H1 (cell line): ENCODE results near the gene ZNF77. TPM values are rescaled to one million over a fixed set of nuclear protein-coding genes. Genes with fewer than 3 reads are reported as not detected.
"Not testable (repeated sequence)": the region's sequence is repeated elsewhere in the genome, so short reads cannot be mapped to it uniquely, and the experiment has no call there.

ENCODE experiments used
- CTCF ChIA-PET: fragments of 300-600 bp; sonication (Branson Sonifier 250); formaldehyde crosslinking; loops from one replicate; lab custom pipeline; 2021; ENCODE audit not compliant: partially characterized antibody; lab: Charles Lee
- POLR2A ChIA-PET: fragments of 300-600 bp; sonication (Branson Sonifier 250); formaldehyde crosslinking; loops from one replicate; lab custom pipeline; 2021; ENCODE audit warnings: inconsistent platforms; ENCODE audit not compliant: partially characterized antibody; lab: Charles Lee
- DNase-seq, 2 experiments: peaks; one replicate each; pipeline versions ENCODE4 v3.0.0 to v3.0.0-alpha.2; 2010 to 2022; ENCODE audit warnings: low spot score in 2 of 2, low read depth in 1 of 2, mixed read lengths in 1 of 2
- FAIRE-seq: peaks from 2 replicates; lab custom pipeline; 2011; peaks lifted over from hg19 to GRCh38; lab: Jason Lieb, UNC
- H2AFZ ChIP-seq: 2 replicates; pipeline ENCODE4 v1.8.1; 2012; ENCODE audit warnings: low read length, inconsistent platforms
- H2AK5ac ChIP-seq: 2 replicates; pipeline ENCODE4 v1.6.1; 2013; ENCODE audit warnings: low read depth, low read length
- H2BK120ac ChIP-seq: replicated peaks from 2 replicates; pipeline ENCODE3; 2013; ENCODE audit warnings: low read depth, low read length, inconsistent platforms
- H2BK12ac ChIP-seq: 2 replicates; pipeline ENCODE4 v1.6.1; 2013; ENCODE audit warnings: low read depth, low read length
- H2BK15ac ChIP-seq: 2 replicates; pipeline ENCODE4 v1.6.1; 2013; ENCODE audit warnings: low read length
- H2BK20ac ChIP-seq: 2 replicates; pipeline ENCODE4 v1.6.1; 2013; ENCODE audit warnings: low read length
- H2BK5ac ChIP-seq: 2 replicates; pipeline ENCODE4 v1.6.1; 2013; ENCODE audit warnings: low read depth, low read length
- H3K14ac ChIP-seq: 2 replicates; pipeline ENCODE4 v1.6.1; 2013; ENCODE audit warnings: inconsistent platforms; ENCODE audit not compliant: insufficient read length
- H3K18ac ChIP-seq: 2 replicates; pipeline ENCODE4 v1.6.1; 2013; ENCODE audit warnings: low read length; ENCODE audit errors: extremely low read depth
- H3K23ac ChIP-seq: 2 replicates; pipeline ENCODE4 v1.6.1; 2013; ENCODE audit warnings: inconsistent platforms; ENCODE audit not compliant: insufficient read length
- H3K23me2 ChIP-seq: 2 replicates; pipeline ENCODE4 v1.6.1; 2013; ENCODE audit warnings: low read depth, low read length
- H3K27ac ChIP-seq: 2 replicates; pipeline ENCODE4 v1.6.1; 2011; ENCODE audit warnings: low read depth, low read length, inconsistent platforms
- H3K27me3 ChIP-seq, 4 experiments: replicated peaks in 1 of 4; 1 replicate in 1 of 4; 2 replicates in 3 of 4; pipeline versions ENCODE4 v1.6.1 to v1.8.1; 2011 to 2013; ENCODE audit warnings: low read length in 3 of 4, mild to moderate bottlenecking in 3 of 4, inconsistent platforms in 2 of 4, mixed read lengths in 2 of 4, moderate library complexity in 1 of 4; ENCODE audit not compliant: control insufficient read depth in 3 of 4, insufficient read depth in 3 of 4; ENCODE audit errors: extremely low read depth in 1 of 4
- H3K36me3 ChIP-seq, 4 experiments: 2 replicates each; pipeline versions ENCODE4 v1.6.1 to v1.8.1; 2011 to 2013; ENCODE audit warnings: mild to moderate bottlenecking in 4 of 4, low read length in 3 of 4, moderate library complexity in 2 of 4, control low read depth in 1 of 4, inconsistent platforms in 1 of 4; ENCODE audit not compliant: insufficient read depth in 4 of 4, control insufficient read depth in 2 of 4
- H3K4ac ChIP-seq: replicated peaks from 2 replicates; pipeline ENCODE3; 2013; ENCODE audit warnings: low read length, low read depth, mixed read lengths, inconsistent platforms; ENCODE audit not compliant: insufficient read length
- H3K4me1 ChIP-seq, 4 experiments: replicated peaks in 1 of 4; 1 replicate in 1 of 4; 2 replicates in 3 of 4; pipeline versions ENCODE4 v1.6.1 to v1.8.1; 2011 to 2013; ENCODE audit warnings: low read length in 3 of 4, inconsistent platforms in 2 of 4, mixed read lengths in 1 of 4; ENCODE audit not compliant: insufficient read depth in 4 of 4, control insufficient read depth in 3 of 4
- H3K4me2 ChIP-seq, 2 experiments: 2 replicates each; pipeline versions ENCODE4 v1.6.1 to v1.8.1; 2011 to 2013; ENCODE audit warnings: low read depth in 2 of 2, low read length in 2 of 2, control low read depth in 1 of 2, inconsistent platforms in 1 of 2, mild to moderate bottlenecking in 1 of 2; ENCODE audit not compliant: insufficient read depth in 1 of 2
- H3K4me3 ChIP-seq, 4 experiments: fragments of 200-600, 300-600 bp in 1 of 4; sonication (generic), shearing (Covaris generic), sonication (Bioruptor Twin) in 1 of 4; 2 replicates each; pipeline versions ENCODE4 v1.5.1 to v1.8.1; 2011 to 2016; ENCODE audit warnings: low read length in 4 of 4, low read depth in 3 of 4, control low read depth in 2 of 4, inconsistent platforms in 2 of 4, mild to moderate bottlenecking in 2 of 4, mixed read lengths in 1 of 4, moderate library complexity in 1 of 4; ENCODE audit not compliant: insufficient read depth in 2 of 4; ENCODE audit errors: extremely low read depth in 1 of 4
- H3K56ac ChIP-seq: replicated peaks from 2 replicates; pipeline ENCODE3; 2013; ENCODE audit warnings: low read depth, mild to moderate bottlenecking, mixed read lengths, low read length, inconsistent platforms; ENCODE audit not compliant: insufficient read length
- H3K79me1 ChIP-seq: 2 replicates; pipeline ENCODE4 v1.6.1; 2013; ENCODE audit warnings: low read depth, low read length, control low read depth
- H3K79me2 ChIP-seq, 2 experiments: 2 replicates each; pipeline versions ENCODE4 v1.6.1 to v1.8.1; 2012 to 2013; ENCODE audit warnings: low read length in 2 of 2, mild to moderate bottlenecking in 2 of 2, inconsistent platforms in 1 of 2; ENCODE audit not compliant: insufficient read depth in 2 of 2, control insufficient read depth in 1 of 2
- H3K9ac ChIP-seq, 4 experiments: replicated peaks in 1 of 4; 1 replicate in 1 of 4; 2 replicates in 3 of 4; pipeline versions ENCODE4 v1.6.1 to v1.8.1; 2011 to 2013; ENCODE audit warnings: low read depth in 3 of 4, low read length in 3 of 4, control low read depth in 2 of 4, mild to moderate bottlenecking in 2 of 4, moderate library complexity in 2 of 4, inconsistent platforms in 1 of 4; ENCODE audit errors: extremely low read depth in 1 of 4
- H3K9me3 ChIP-seq, 2 experiments: 2 replicates each; pipeline versions ENCODE4 v1.6.1 to v1.8.1; 2012 to 2013; ENCODE audit warnings: mild to moderate bottlenecking in 2 of 2, moderate library complexity in 2 of 2, control low read depth in 1 of 2, inconsistent platforms in 1 of 2, low read depth in 1 of 2, low read length in 1 of 2, mixed read lengths in 1 of 2; ENCODE audit not compliant: insufficient read depth in 2 of 2
- H4K20me1 ChIP-seq, 2 experiments: replicated peaks in 1 of 2; 2 replicates each; pipeline versions ENCODE3 to v1.8.1; 2011 to 2013; ENCODE audit warnings: inconsistent platforms in 2 of 2, low read length in 2 of 2, mild to moderate bottlenecking in 1 of 2; ENCODE audit not compliant: insufficient read depth in 2 of 2, control insufficient read depth in 1 of 2
- H4K5ac ChIP-seq: 2 replicates; pipeline ENCODE4 v1.6.1; 2013; ENCODE audit warnings: low read length, low read depth, mixed read lengths, inconsistent platforms; ENCODE audit not compliant: insufficient read length
- H4K8ac ChIP-seq: 2 replicates; pipeline ENCODE4 v1.8.0; 2013; ENCODE audit warnings: mild to moderate bottlenecking, moderate library complexity, low read length, inconsistent platforms; ENCODE audit not compliant: insufficient read depth; ENCODE audit errors: extremely low read depth
- H4K91ac ChIP-seq: replicated peaks from 2 replicates; pipeline ENCODE3; 2013; ENCODE audit warnings: low read length, mixed read lengths, inconsistent platforms; ENCODE audit not compliant: insufficient read length
- EP300 ChIP-seq, 2 experiments: IDR thresholded peaks; 1 replicate in 1 of 2; 2 replicates in 1 of 2; pipeline ENCODE4 v1.6.1; 2011 to 2012; ENCODE audit warnings: low read depth in 2 of 2, low read length in 2 of 2, mild to moderate bottlenecking in 2 of 2, borderline replicate concordance in 1 of 2, inconsistent platforms in 1 of 2, moderate library complexity in 1 of 2
- HDAC6 ChIP-seq: IDR thresholded peaks from one replicate; pipeline ENCODE4 v1.7.1; 2012; ENCODE audit warnings: low read depth, mild to moderate bottlenecking, inconsistent platforms, low read length, moderate library complexity
- WGBS, 2 experiments: shearing (Covaris generic) in 1 of 2; methylation state at CpG; one replicate each; pipeline versions ENCODE4 v1.1.6 to v1.1.7; 2013 to 2015; ENCODE audit warnings: low lambda C conversion rate in 2 of 2, mixed read lengths in 2 of 2, inconsistent platforms in 1 of 2, low coverage in 1 of 2, missing lambda C conversion rate in 1 of 2; ENCODE audit not compliant: insufficient replicate concordance in 2 of 2, insufficient coverage in 1 of 2, insufficient read length in 1 of 2; ENCODE audit errors: extremely low coverage in 1 of 2, missing lambda C conversion rate in 1 of 2; 5-methylcytosine and 5-hydroxymethylcytosine counted together
- polyA plus RNA-seq, 7 experiments: library from polyadenylated mRNA; depleted of rRNA in 3 of 7; stranded (reverse) in 5 of 7; unstranded in 2 of 7; fragments of >200 nt in 5 of 7; fragments of 200-250 nt in 2 of 7; gene quantifications; 1 replicate in 5 of 7; 2 replicates in 1 of 7; 4 replicates in 1 of 7; pipeline versions ENCODE4 v1.2.1 to v1.2.3, GENCODE V29; 2011 to 2013; ENCODE audit warnings: missing spikeins in 2 of 7, mixed read lengths in 2 of 7
- total RNA-seq: library from RNA; stranded (reverse); fragmentation: NEBNext Ultra II Directional; extraction: Animal tissue kit (Norgen Biotek cat#: 25700); gene quantifications from 2 replicates; pipeline ENCODE4 v1.2.1, GENCODE V29; 2021

The ZNF77 gene
- total and polyA plus RNA-seq, 2 of the 8 experiments (the other 6 are each of a cell fraction or from before 2014, with no cell fraction given) = 2.9 to 4.7 TPM

GRCh38 chr19:2992958-2993357 lies 48.2 kb upstream of the ZNF77 start (continued):
- no peak for TF ChIP-seq EP300 (IDR thresholded peaks at IDR 0.05; ENCODE audit: borderline replicate concordance in 1 of 2, low read depth in 2 of 2, low read length in 2 of 2)
- TF ChIP-seq HDAC6 = no peak

GRCh38 chr19:2992333-2992732 lies 47.6 kb upstream of the ZNF77 start:
- H2AK5ac ChIP-seq, H3K27ac ChIP-seq, H2BK20ac ChIP-seq, H3K18ac ChIP-seq, H3K79me2 ChIP-seq, FAIRE-seq, H3K56ac ChIP-seq, H2BK15ac ChIP-seq, H3K4me3 ChIP-seq, H3K9ac ChIP-seq, H3K4ac ChIP-seq, H4K91ac ChIP-seq, H3K36me3 ChIP-seq, H3K4me2 ChIP-seq, DNase-seq, H3K23me2 ChIP-seq, H2BK12ac ChIP-seq, H3K14ac ChIP-seq, H3K27me3 ChIP-seq, H4K8ac ChIP-seq, H2BK120ac ChIP-seq, H3K79me1 ChIP-seq, H4K5ac ChIP-seq, H4K20me1 ChIP-seq, H2AFZ ChIP-seq, H2BK5ac ChIP-seq, H3K9me3 ChIP-seq, H3K23ac ChIP-seq: not testable (repeated sequence)
- 95% methylated on average over 11 of the region's 11 CpGs; no CpG with 5 or more reads in 1 of the 2 experiments for WGBS, 2 experiments
- H3K4me1 ChIP-seq = peaks cover 0 to 12% (median 5%) of the 10 kb centered on the region in 4 experiments; a peak in 5 of 7 replicates
- POLR2A ChIA-PET = interaction anchor here (0.7 to 1.8 kb wide), 3 partner anchors 9 to 21 kb away, joined by 3 to 5 read pairs (median 4); no protein-coding TSS in a partner anchor
- CTCF ChIA-PET = interaction anchor here (0.6 to 1.0 kb wide), 2 partner anchors 84 to 146 kb away, joined by 3 to 6 read pairs; no protein-coding TSS in a partner anchor
